GM12878 (cell line): ENCODE measurements around the gene ANKMY1.

Experiments used
- CREB1 ChIP-seq: IDR thresholded peaks from 2 replicates; pipeline ENCODE4 v1.6.1; 2012; ENCODE audit warnings: low read depth, mild to moderate bottlenecking, inconsistent platforms
- NRF1 ChIP-seq: conservative IDR thresholded peaks from 2 replicates; pipeline ENCODE4 v1.6.1; 2011; ENCODE audit warnings: mild to moderate bottlenecking, low read depth, low read length, improper control_type of control experiment
- STAT1 ChIP-seq: fragments of 450-650 bp; conservative IDR thresholded peaks from 2 replicates; pipeline ENCODE4 v1.6.1; 2014; ENCODE audit warnings: antibody characterized with exemption, mild to moderate bottlenecking
- SUPT20H ChIP-seq: IDR thresholded peaks from 2 replicates; pipeline ENCODE4 v1.6.1; 2011; ENCODE audit warnings: low read depth, mild to moderate bottlenecking, low read length, moderate library complexity, borderline replicate concordance; ENCODE audit not compliant: control insufficient read depth
- TAF1 ChIP-seq: IDR thresholded peaks from 2 replicates; pipeline ENCODE4 v1.6.1; 2011; ENCODE audit warnings: mild to moderate bottlenecking, low read depth, low read length, borderline replicate concordance
- TF ChIP-seq, protein P1 (sequence below): fragments of 450-650 bp; IDR thresholded peaks from 2 replicates; pipeline ENCODE4 v1.6.1; 2017; ENCODE audit warnings: antibody characterized with exemption, mild to moderate bottlenecking, moderate library complexity

DNA sequence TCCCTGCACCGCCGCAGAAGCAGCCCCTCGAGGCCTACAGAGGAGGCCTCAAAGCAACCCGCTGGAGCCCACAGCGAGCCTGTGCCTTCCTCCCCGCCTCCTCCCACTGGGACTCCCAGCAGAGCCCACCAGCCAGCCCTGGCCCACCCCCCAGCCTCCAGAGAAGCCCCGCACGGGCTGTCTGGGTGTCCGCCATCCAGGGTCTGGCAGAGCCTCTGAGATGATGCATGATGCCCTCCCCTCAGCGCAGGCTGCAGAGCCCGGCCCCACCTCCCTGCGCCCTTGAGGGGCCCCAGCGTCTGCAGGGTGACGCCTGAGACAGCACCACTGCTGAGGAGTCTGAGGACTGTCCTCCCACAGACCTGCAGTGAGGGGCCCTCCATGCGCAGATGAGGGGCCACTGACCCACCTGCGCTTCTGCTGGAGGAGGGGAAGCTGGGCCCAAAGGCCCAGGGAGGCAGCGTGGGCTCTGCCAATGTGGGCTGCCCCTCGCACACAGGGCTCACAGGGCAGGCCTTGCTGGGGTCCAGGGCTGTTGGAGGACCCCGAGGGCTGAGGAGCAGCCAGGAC, 91.1 kb downstream of the ANKMY1 start:
- TF ChIP-seq SUPT20H (no peak), NRF1 (no peak), TAF1 (no peak), CREB1 (no peak), STAT1 (no peak)
- TF ChIP-seq, protein P1, sequence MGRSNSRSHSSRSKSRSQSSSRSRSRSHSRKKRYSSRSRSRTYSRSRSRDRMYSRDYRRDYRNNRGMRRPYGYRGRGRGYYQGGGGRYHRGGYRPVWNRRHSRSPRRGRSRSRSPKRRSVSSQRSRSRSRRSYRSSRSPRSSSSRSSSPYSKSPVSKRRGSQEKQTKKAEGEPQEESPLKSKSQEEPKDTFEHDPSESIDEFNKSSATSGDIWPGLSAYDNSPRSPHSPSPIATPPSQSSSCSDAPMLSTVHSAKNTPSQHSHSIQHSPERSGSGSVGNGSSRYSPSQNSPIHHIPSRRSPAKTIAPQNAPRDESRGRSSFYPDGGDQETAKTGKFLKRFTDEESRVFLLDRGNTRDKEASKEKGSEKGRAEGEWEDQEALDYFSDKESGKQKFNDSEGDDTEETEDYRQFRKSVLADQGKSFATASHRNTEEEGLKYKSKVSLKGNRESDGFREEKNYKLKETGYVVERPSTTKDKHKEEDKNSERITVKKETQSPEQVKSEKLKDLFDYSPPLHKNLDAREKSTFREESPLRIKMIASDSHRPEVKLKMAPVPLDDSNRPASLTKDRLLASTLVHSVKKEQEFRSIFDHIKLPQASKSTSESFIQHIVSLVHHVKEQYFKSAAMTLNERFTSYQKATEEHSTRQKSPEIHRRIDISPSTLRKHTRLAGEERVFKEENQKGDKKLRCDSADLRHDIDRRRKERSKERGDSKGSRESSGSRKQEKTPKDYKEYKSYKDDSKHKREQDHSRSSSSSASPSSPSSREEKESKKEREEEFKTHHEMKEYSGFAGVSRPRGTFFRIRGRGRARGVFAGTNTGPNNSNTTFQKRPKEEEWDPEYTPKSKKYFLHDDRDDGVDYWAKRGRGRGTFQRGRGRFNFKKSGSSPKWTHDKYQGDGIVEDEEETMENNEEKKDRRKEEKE = no peak
